SU-DHL-6 (cell line): ENCODE data around the gene NCAM2.

Experiments
- H2AFZ ChIP-seq: fragments of 200-600 bp; sonication (generic); 2 replicates; pipeline ENCODE4 v1.6.1; 2014; ENCODE audit warnings: low read depth, mild to moderate bottlenecking, moderate library complexity, mixed read lengths, antibody characterized with exemption, low read length; ENCODE audit not compliant: severe bottlenecking
- H3F3A ChIP-seq: fragments of 200-600 bp; shearing (Covaris generic); 2 replicates; pipeline ENCODE4 v1.6.0; 2016; ENCODE audit warnings: antibody characterized with exemption, mild to moderate bottlenecking; ENCODE audit not compliant: insufficient read depth
- H3K27ac ChIP-seq: fragments of 200-600 bp; sonication (generic); 2 replicates; pipeline ENCODE4 v1.5.1; 2016; ENCODE audit warnings: low read depth, mild to moderate bottlenecking, low read length, moderate library complexity, mixed read lengths
- H3K27me3 ChIP-seq: fragments of 200-600 bp; sonication (generic), shearing (Covaris generic); 2 replicates; pipeline ENCODE4 v1.6.0; 2014; ENCODE audit warnings: mild to moderate bottlenecking, low read length
- H3K36me3 ChIP-seq: fragments of 200-600 bp; sonication (generic); 2 replicates; pipeline ENCODE4 v1.6.1; 2014; ENCODE audit warnings: mild to moderate bottlenecking, low read length, mixed read lengths
- H3K4me2 ChIP-seq: fragments of 300-600, 200-600 bp; shearing (Covaris generic), sonication (generic); 2 replicates; pipeline ENCODE4 v1.6.0; 2014; ENCODE audit warnings: low read length, low read depth, mild to moderate bottlenecking; ENCODE audit not compliant: poor library complexity, severe bottlenecking
- H3K4me3 ChIP-seq: fragments of 200-600 bp; sonication (generic); 2 replicates; pipeline ENCODE4 v1.5.1; 2014; ENCODE audit warnings: antibody characterized with exemption, low read length, mild to moderate bottlenecking, mixed read lengths; ENCODE audit not compliant: insufficient read depth, poor library complexity, severe bottlenecking
- H3K79me2 ChIP-seq: fragments of 200-600 bp; sonication (generic); 2 replicates; pipeline ENCODE4 v1.6.1; 2014; ENCODE audit warnings: mild to moderate bottlenecking, low read length, moderate library complexity; ENCODE audit not compliant: insufficient read depth
- H3K9ac ChIP-seq: fragments of 200-600 bp; sonication (generic); 2 replicates; pipeline ENCODE4 v1.7.0; 2014; ENCODE audit warnings: mild to moderate bottlenecking, low read length
- H3K9me2 ChIP-seq: fragments of 200-600 bp; sonication (generic); replicated peaks from 2 replicates; pipeline ENCODE4 v1.6.1; 2014; ENCODE audit warnings: low read length; ENCODE audit not compliant: insufficient read depth
- H3K9me3 ChIP-seq: fragments of 200-600 bp; sonication (generic); 2 replicates; pipeline ENCODE4 v1.6.1; 2014; ENCODE audit warnings: low read length, mixed read lengths; ENCODE audit not compliant: insufficient read depth
- H4K20me1 ChIP-seq: fragments of 200-600 bp; sonication (generic); 2 replicates; pipeline ENCODE4 v1.6.1; 2014; ENCODE audit warnings: low read depth, mild to moderate bottlenecking, antibody characterized with exemption, low read length, moderate library complexity, mixed read lengths
- EZH2phosphoT487 ChIP-seq: fragments of 200-600 bp; sonication (generic), shearing (Covaris generic); conservative IDR thresholded peaks from 2 replicates; pipeline ENCODE4 v1.6.1; 2018; ENCODE audit warnings: mild to moderate bottlenecking, antibody characterized with exemption, low read length, moderate library complexity, mixed read lengths
- TF ChIP-seq, protein P1 (sequence below): fragments of 200-600 bp; sonication (generic); IDR thresholded peaks from one replicate; pipeline ENCODE4 v1.5.1; 2017; ENCODE audit warnings: antibody characterized with exemption, mild to moderate bottlenecking, low read length, moderate library complexity; ENCODE audit not compliant: insufficient read depth, poor library complexity, severe bottlenecking

NCAM2 gene

DNA sequence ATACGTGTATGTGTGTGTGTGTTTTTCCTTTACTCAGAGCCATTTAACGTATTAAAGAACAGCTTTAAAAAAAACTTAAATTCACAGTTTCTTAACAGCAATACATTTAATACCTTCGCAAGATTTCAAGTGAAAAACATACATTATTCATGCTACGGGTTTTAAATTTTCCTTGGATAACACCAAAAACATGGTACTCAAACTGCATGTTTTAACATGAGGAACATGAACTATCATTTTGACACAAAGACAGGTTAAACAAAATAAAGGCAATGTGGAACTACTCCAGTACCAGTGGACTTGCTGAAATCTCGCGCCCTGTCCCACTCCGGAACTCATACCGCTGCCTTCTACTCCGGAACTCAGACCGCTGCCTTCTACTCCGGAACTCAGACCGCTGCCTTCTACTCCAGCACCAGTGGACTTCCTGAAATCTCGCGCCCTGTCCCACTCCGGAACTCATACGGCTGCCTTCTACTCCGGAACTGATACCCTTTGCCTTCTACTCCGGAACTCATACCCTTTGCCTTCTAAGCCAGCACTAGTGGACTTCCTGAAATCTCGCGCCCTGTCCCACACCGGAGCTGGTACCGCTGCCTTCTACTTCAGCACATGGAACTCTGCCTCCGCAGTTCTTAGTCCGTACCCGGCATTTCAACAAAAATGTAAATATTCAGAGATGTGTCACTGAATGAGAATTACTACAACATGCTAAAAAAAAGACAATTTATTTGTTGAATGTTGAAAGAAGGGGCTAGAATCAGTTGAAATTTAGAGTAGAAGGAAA, 148.6 kb downstream of the NCAM2 start:
- H3K9me2 ChIP-seq, result no peaks in the 10 kb centered on the region
- no peak overlapping the region for H3K27ac ChIP-seq
- no peaks in the 10 kb centered on the region for H3K27me3 ChIP-seq
- no peaks in the 10 kb centered on the region for H3F3A ChIP-seq
- H2AFZ ChIP-seq, result no peak overlapping the region
- H3K9me3 ChIP-seq, result no peaks in the 10 kb centered on the region
- no peaks in the 10 kb centered on the region for H3K79me2 ChIP-seq
- H4K20me1 ChIP-seq, result no peaks in the 10 kb centered on the region
- no peak overlapping the region for H3K4me3 ChIP-seq
- H3K9ac ChIP-seq, result no peak overlapping the region
- no peak overlapping the region for H3K4me2 ChIP-seq
- TF ChIP-seq, protein P1, sequence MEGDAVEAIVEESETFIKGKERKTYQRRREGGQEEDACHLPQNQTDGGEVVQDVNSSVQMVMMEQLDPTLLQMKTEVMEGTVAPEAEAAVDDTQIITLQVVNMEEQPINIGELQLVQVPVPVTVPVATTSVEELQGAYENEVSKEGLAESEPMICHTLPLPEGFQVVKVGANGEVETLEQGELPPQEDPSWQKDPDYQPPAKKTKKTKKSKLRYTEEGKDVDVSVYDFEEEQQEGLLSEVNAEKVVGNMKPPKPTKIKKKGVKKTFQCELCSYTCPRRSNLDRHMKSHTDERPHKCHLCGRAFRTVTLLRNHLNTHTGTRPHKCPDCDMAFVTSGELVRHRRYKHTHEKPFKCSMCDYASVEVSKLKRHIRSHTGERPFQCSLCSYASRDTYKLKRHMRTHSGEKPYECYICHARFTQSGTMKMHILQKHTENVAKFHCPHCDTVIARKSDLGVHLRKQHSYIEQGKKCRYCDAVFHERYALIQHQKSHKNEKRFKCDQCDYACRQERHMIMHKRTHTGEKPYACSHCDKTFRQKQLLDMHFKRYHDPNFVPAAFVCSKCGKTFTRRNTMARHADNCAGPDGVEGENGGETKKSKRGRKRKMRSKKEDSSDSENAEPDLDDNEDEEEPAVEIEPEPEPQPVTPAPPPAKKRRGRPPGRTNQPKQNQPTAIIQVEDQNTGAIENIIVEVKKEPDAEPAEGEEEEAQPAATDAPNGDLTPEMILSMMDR, result no peak
- no peak for TF ChIP-seq EZH2phosphoT487
- H3K36me3 ChIP-seq, result no peaks in the 10 kb centered on the region

DNA sequence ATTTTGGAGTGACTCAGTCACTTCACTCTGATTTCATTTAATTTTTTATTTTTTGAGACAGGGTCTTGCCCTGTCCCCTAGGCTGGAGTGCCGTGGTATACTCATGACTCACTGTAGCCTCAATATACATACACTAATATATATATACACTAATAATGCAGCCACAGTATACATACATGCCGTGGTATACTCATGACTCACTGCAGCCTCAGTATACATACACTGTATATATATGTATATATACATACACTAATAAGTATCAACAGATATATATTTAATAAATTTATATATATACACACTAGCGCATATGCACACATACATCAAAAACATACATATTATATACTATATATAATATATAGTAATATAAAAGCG, 149.2 kb downstream of the NCAM2 start:
- H3K27me3 ChIP-seq, result no peaks in the 10 kb centered on the region
- no peak overlapping the region for H3K27ac ChIP-seq
- H3K9me2 ChIP-seq, result no peaks in the 10 kb centered on the region
- no peaks in the 10 kb centered on the region for H3K79me2 ChIP-seq
- no peak overlapping the region for H3K4me3 ChIP-seq
- H3K36me3 ChIP-seq, result no peaks in the 10 kb centered on the region
- no peak overlapping the region for H3K9ac ChIP-seq
- TF ChIP-seq, protein P1, result no peak
- TF ChIP-seq EZH2phosphoT487, result no peak
- no peaks in the 10 kb centered on the region for H4K20me1 ChIP-seq
- H2AFZ ChIP-seq, result no peak overlapping the region
- 0 out of 2 replicates have a peak, but pooled peaks cover under 1% of the 10 kb centered on the region for H3K9me3 ChIP-seq
- no peaks in the 10 kb centered on the region for H3F3A ChIP-seq
- H3K4me2 ChIP-seq, result no peak overlapping the region

DNA sequence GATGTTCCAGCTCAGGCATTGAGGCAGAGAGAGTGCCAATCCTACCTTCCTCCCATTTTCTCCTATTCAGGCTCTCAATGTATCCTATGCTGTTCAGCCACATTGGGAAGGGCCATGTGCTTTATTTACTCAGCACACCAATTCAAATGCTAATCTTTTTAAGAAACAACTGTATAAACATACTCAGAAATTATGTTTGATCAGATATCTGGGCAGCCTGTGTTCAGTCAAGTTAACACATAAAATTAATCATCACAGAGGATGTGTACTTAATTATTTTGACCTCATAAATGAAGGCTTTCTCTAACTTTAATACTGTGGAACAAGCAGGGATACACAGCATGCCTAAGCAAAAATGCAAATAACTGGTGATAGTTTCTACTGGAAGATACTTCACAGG, 149.8 kb downstream of the NCAM2 start:
- Histone ChIP-seq H3K79me2 (no peaks in the 10 kb centered on the region), H3K4me2 (no peak overlapping the region), H3K9ac (no peak overlapping the region), H3K9me3 (0 out of 2 replicates have a peak, but pooled peaks cover 6% of the 10 kb centered on the region), H2AFZ (peak overlapping the region; percentile 4), H4K20me1 (no peaks in the 10 kb centered on the region), H3K36me3 (no peaks in the 10 kb centered on the region), H3K9me2 (no peaks in the 10 kb centered on the region), H3K4me3 (no peak overlapping the region), H3F3A (no peaks in the 10 kb centered on the region), H3K27ac (no peak overlapping the region), H3K27me3 (no peaks in the 10 kb centered on the region)
- TF ChIP-seq, protein P1, result no peak
- TF ChIP-seq EZH2phosphoT487, result no peak
